Erythroblast (primary cell): ENCODE measurements around the gene BAIAP2.

Experiments
- GATA1 ChIP-seq: IDR thresholded peaks from 2 replicates; pipeline ENCODE4 v1.6.1; 2011; ENCODE audit warnings: low read depth, mild to moderate bottlenecking, control low read depth, low read length, moderate library complexity
- POLR2A ChIP-seq: IDR thresholded peaks from 2 replicates; pipeline ENCODE4 v1.6.1; 2011; ENCODE audit warnings: mild to moderate bottlenecking, low read length

DNA sequence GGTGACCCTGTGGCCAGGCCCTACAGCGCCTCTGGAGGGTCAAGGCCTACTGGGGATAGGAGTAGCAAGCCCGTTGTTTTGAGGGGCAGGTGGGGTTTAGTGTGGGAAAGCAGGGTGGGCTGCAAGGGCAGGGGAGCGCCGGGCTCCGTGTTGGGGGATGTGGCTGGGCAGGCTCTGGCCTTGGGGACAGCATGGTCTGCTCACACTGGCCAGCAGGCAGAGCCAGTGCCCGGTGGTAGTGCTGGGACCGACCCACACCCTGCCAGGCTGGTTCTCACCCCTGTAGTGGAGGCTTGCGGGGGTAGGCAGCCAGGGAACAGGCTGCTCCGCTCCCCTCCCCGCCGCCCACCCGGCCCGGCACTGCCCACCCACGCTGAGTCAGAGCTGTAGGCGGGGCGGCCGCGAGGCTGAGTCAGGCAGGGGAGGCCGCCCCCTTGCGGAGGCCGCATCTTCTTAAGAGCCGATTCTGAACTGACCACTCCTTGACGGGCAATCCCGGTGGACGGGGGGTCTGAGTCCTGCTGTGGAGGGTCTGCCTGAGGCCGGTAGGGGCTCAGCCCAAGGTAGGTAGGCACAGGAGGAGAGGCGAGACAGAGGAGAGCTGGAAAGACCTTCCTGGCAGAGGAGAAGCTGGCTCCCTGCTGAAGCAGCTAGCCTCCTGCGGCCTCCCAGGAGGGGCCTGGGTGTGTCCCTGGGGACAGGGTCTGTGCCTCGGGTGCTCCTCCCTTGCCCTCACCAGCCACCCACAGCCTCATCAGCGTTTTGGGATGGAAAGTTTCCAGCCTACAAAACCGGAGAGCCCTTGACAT lies 62.4 kb downstream of the BAIAP2 start:
- TF ChIP-seq POLR2A (no peak), GATA1 (no peak)
